Right kidney (tissue), 1 donor: Measurements from ENCODE around the gene CAMTA1.

Source experiments
- DNase-seq: peaks from one replicate; pipeline ENCODE4 v3.0.0-alpha.2; 2016

CAMTA1 gene

DNA sequence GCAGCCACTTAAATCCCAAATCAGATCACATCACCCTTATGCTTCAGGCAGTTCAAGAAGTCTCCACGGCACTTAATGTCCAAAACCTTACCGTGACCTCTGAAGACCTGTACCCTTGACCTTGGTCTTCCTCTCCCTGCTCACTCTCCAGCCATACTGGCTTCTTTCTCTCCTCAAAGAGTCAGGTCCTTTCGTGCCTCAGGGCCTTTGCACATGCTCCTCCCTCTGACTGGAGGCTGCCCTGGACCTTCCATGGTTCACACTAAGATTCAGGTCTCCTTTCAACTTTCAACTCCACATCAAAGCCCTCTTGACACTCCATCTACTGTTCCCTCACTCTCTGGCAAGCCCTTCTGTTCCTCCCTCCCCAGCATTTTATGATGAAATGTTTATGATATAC is 695.9 kb downstream of the CAMTA1 start:
- no peak for DNase-seq

DNA sequence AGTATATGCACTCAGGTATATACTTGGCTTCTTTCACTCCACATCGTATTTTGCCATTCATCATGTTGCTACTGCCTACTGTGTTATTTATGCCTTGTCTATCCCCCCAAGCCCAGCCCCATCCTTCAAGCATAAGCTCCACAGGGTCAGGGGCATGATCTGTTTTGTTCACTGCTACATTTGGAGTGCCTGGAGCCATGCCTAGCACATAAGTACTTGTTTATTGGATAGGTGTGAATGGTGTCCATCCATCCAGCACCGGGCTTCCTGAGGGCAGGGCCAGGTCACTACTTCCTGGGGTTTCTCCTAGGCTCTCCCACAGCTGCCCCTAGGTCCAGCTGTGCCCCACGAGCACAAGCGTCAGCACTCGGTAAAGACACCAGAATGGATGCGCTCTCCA is 696.8 kb downstream of the CAMTA1 start:
- DNase-seq = no peak

DNA sequence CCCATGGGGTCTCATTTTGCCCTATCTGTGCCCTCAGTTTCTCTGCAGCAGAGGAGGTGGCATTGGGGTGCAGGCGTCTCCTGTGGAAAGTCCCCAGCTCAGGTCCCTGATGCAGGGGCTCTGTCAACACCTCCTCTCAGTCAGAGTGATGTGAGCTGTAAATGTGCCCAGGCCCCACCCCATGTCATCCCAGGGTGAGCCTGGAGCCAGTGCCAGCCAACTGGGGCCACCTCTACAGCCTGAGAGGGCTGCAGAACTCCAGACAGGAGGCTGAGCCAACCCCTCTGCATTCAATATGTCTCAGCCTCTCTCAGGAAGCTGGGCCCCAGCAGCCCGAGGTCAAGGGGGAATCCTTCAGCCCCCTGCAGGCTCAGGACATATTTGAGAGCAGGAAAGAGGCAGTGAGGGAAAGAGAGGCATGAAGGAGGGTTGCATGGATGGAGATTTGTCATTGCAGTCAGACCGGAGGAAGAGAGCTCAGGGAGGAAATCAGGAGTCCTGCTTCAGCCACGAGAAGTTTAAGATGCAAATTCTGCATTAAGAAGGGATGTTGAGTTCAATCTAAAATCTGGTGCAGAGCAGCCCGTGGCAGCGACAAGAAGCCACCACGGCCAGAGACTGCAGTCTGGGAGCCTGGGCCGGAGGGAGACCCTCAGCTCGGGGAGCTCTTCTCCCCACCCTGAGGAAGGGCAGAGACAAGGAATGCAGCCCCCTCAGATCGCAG is 697.7 kb downstream of the CAMTA1 start:
- no peak for DNase-seq

GRCh38 chr1:7483634-7484383 is 698.6 kb downstream of the CAMTA1 start:
- DNase-seq = no peak

GRCh38 chr1:7485086-7485780 is 700.0 kb downstream of the CAMTA1 start:
- DNase-seq = no peak

DNA sequence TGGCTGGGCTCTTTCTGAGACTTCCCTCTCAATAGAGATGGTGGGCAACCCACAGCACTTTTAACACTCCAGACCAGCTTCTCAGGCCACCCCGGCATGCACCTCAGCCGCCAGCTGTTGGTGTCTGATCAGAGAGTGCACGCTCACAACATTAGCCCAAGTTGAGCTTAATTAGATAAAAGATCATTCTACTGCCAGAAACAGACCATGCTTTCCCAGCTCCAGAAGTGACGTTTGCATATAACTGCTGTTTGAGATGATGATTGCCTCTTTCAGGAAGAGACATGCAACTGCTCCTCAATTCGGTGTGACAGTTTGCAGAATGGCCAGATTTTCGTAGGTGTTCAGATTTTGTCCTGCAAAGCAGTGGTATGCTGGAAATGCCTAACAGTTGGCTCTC is 700.6 kb downstream of the CAMTA1 start:
- no peak for DNase-seq

- no peak for DNase-seq
Observed at GRCh38 chr1:7487766-7488474, 702.7 kb downstream of the CAMTA1 start.

DNA sequence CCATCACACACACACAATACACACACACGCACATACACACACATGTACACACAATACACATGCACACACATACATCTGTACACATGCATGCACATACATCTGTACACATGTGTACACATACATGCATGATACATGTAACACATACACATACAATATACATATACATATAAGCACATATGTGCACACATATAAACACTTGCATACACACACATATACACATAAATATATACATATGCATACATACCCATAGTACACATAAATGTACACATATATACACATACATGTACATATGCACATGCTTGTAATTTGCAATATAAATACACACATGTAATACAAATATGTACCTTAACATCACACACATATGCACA is 703.2 kb downstream of the CAMTA1 start:
- no peak for DNase-seq

DNA sequence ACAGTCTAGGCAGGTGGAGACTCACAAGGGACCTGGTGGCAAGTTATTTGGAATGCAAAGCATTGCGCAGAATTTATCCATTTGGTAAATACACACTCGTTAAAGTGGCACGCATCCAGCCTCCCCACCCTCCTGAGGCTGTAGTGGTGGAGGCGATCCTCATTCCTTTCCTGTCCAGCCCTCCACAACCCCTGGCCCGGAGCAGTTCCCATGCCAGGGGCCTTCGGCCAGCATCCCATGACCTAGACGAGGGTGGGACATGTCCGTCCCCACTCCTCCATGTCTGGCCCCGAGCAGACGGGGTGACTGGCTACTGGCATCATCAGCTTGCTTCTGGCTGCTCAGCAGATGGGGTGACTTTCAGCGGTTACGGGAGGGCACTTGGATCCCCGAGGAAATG is 704.3 kb downstream of the CAMTA1 start:
- DNase-seq = no peak

GRCh38 chr1:7490576-7490975 is 705.3 kb downstream of the CAMTA1 start:
- DNase-seq = no peak

GRCh38 chr1:7491109-7491817 is 706.0 kb downstream of the CAMTA1 start:
- DNase-seq = no peak

DNA sequence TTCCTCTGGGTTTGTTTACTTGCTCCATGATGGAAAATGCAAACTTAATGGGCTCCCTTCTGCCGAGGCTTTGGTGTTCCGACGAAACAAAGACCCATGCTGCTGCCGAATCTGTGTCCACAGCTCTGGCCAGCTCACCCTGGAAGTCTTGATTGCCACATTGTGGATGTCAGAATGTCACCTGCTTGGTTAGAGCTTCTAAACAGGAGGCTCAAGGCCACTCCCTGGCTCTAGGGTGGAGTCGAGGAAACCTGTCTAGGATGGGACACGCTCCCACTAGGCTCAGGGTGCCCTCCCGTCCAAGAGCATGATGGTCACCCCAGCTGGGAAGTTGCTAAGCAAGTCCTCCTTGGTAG is 706.5 kb downstream of the CAMTA1 start:
- no peak for DNase-seq

GRCh38 chr1:7493711-7494454 is 708.6 kb downstream of the CAMTA1 start:
- no peak for DNase-seq

- DNase-seq = no peak
Observed at GRCh38 chr1:7495962-7496361, 710.7 kb downstream of the CAMTA1 start.

DNA sequence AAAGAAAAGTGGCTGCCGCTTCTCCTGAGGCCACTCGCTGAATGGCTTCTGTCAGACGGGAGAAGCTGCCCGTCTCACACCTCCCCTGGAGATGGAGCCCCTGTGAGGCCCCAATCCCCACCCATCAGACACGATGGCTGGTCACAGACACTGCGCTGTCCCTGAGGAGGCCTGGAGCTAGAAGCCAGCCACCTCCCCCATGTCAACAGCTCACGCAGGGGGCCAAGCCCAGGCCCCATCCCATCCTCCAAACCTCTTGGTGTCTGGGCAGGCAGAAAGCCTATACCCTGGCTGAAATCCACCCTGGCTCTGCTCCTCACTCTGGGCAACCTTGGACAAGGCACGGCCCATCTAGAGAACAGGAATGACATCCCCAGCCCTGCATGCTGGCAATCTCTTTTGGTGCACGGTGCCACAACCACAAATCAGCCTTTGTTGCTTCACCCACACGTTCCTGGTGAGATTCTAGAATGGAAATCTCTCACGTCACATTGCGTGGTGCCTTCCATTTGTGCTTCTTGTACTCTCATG is 711.9 kb downstream of the CAMTA1 start:
- DNase-seq = no peak

- DNase-seq = peak; percentile 46
Observed at GRCh38 chr1:7500381-7501083, 715.3 kb downstream of the CAMTA1 start.

DNA sequence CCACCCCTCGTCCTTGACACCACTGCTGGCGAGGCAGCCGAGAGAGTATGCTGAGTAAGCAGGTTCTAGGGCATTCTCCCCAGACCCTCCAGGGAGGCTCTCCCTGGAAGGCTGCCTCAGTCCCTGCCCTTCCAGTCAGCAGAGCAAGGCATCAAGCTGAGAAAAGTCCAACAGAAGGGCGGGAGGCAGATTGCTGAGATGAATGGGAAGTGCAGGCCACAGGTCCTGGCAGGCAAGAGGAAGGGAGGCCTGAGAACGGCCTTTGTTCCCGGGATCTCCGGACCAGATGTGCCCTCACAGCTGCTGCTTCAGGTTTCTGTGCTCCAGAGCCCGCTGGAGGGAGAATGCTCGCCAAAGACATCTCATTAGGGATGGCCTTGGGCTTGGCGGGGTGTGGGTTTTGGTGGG is 715.8 kb downstream of the CAMTA1 start:
- DNase-seq = peak; percentile 38

DNA sequence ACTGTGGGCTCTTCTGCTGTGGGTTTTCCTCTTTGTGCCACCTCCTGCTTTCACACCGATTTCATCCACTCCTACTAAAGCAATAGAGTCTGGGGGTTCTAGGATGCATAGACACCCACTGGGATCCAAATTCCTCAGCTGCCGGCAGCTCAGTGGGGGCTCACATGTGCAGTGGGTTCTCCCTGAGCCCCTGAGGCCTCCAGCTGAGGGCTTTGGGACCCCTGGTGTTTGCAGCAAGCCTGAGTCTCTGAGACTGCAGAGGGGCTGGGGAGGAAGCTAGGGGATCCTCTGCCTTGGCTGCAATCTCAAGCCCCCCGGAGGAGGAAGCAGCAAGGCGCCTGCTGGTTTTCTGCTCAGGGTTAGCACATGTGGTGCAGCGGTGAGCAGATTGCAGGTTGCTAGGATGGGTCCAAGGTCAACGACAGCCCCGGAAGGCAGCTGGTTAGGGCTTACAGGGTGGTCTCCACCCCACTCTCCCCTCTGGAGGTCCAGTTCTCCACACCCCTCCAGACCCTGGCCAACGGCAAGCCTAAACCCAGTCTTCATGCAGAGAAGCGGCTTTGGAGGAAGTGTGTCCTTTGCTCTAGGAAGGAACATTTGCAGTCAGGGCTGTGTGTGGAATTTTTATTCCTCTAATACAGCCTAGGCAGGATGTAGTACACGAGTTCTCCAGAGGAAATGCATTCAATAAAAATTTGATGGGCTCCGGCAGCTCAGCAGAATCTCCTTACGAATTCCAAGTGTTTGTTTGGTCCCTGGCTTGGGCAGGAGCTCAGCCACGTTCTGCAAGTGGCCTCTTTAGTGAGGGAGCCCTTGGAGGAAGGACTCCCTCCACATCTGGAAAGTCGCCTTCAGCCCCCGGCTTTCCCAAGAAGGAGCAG is 716.7 kb downstream of the CAMTA1 start:
- DNase-seq = no peak

- no peak for DNase-seq
Observed at GRCh38 chr1:7503691-7504437, 718.6 kb downstream of the CAMTA1 start.
